ENCODE results near the gene GYS1.

GRCh38 chr19:48926909-48927308 is 66.2 kb downstream of the GYS1 start:
- TF ChIP-seq EZH2phosphoT487 (IDR thresholded peaks at IDR 0.05; ENCODE audit: unreplicated experiment), result no peak
- TF ChIP-seq, protein P1, sequence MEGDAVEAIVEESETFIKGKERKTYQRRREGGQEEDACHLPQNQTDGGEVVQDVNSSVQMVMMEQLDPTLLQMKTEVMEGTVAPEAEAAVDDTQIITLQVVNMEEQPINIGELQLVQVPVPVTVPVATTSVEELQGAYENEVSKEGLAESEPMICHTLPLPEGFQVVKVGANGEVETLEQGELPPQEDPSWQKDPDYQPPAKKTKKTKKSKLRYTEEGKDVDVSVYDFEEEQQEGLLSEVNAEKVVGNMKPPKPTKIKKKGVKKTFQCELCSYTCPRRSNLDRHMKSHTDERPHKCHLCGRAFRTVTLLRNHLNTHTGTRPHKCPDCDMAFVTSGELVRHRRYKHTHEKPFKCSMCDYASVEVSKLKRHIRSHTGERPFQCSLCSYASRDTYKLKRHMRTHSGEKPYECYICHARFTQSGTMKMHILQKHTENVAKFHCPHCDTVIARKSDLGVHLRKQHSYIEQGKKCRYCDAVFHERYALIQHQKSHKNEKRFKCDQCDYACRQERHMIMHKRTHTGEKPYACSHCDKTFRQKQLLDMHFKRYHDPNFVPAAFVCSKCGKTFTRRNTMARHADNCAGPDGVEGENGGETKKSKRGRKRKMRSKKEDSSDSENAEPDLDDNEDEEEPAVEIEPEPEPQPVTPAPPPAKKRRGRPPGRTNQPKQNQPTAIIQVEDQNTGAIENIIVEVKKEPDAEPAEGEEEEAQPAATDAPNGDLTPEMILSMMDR (conservative IDR thresholded peaks at IDR 0.05; ENCODE audit: low read depth in 2 of 2), result no peak
- no peak for TF ChIP-seq EZH2 (IDR thresholded peaks at IDR 0.05; ENCODE audit: low read depth, unreplicated experiment)
- TF ChIP-seq ZNF114 (CRISPR knock-in tag; IDR thresholded peaks at IDR 0.05), result no peak
- TF ChIP-seq CREB1 (CRISPR knock-in tag; IDR thresholded peaks at IDR 0.05; ENCODE audit: low read depth), result no peak
- TF ChIP-seq REST (IDR thresholded peaks at IDR 0.05; ENCODE audit: unreplicated experiment), result no peak
- TF ChIP-seq ETS1 (IDR thresholded peaks at IDR 0.05), result no peak
- no peak for TF ChIP-seq POLR2AphosphoS5 (IDR thresholded peaks at IDR 0.05; ENCODE audit: low read depth)
- no peak for TF ChIP-seq NANOG (IDR thresholded peaks at IDR 0.05; ENCODE audit: borderline replicate concordance)
- no peak for TF ChIP-seq JUNB (IDR thresholded peaks at IDR 0.05; ENCODE audit: unreplicated experiment)
- TF ChIP-seq, protein P2, sequence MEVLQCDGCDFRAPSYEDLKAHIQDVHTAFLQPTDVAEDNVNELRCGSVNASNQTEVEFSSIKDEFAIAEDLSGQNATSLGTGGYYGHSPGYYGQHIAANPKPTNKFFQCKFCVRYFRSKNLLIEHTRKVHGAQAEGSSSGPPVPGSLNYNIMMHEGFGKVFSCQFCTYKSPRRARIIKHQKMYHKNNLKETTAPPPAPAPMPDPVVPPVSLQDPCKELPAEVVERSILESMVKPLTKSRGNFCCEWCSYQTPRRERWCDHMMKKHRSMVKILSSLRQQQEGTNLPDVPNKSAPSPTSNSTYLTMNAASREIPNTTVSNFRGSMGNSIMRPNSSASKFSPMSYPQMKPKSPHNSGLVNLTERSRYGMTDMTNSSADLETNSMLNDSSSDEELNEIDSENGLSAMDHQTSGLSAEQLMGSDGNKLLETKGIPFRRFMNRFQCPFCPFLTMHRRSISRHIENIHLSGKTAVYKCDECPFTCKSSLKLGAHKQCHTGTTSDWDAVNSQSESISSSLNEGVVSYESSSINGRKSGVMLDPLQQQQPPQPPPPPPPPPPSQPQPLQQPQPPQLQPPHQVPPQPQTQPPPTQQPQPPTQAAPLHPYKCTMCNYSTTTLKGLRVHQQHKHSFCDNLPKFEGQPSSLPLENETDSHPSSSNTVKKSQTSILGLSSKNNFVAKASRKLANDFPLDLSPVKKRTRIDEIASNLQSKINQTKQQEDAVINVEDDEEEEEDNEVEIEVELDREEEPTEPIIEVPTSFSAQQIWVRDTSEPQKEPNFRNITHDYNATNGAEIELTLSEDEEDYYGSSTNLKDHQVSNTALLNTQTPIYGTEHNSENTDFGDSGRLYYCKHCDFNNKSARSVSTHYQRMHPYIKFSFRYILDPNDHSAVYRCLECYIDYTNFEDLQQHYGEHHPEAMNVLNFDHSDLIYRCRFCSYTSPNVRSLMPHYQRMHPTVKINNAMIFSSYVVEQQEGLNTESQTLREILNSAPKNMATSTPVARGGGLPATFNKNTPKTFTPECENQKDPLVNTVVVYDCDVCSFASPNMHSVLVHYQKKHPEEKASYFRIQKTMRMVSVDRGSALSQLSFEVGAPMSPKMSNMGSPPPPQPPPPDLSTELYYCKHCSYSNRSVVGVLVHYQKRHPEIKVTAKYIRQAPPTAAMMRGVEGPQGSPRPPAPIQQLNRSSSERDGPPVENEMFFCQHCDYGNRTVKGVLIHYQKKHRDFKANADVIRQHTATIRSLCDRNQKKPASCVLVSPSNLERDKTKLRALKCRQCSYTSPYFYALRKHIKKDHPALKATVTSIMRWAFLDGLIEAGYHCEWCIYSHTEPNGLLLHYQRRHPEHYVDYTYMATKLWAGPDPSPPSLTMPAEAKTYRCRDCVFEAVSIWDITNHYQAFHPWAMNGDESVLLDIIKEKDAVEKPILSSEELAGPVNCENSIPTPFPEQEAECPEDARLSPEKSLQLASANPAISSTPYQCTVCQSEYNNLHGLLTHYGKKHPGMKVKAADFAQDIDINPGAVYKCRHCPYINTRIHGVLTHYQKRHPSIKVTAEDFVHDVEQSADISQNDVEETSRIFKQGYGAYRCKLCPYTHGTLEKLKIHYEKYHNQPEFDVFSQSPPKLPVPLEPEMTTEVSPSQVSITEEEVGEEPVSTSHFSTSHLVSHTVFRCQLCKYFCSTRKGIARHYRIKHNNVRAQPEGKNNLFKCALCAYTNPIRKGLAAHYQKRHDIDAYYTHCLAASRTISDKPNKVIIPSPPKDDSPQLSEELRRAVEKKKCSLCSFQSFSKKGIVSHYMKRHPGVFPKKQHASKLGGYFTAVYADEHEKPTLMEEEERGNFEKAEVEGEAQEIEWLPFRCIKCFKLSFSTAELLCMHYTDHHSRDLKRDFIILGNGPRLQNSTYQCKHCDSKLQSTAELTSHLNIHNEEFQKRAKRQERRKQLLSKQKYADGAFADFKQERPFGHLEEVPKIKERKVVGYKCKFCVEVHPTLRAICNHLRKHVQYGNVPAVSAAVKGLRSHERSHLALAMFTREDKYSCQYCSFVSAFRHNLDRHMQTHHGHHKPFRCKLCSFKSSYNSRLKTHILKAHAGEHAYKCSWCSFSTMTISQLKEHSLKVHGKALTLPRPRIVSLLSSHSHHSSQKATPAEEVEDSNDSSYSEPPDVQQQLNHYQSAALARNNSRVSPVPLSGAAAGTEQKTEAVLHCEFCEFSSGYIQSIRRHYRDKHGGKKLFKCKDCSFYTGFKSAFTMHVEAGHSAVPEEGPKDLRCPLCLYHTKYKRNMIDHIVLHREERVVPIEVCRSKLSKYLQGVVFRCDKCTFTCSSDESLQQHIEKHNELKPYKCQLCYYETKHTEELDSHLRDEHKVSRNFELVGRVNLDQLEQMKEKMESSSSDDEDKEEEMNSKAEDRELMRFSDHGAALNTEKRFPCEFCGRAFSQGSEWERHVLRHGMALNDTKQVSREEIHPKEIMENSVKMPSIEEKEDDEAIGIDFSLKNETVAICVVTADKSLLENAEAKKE (CRISPR knock-in tag; IDR thresholded peaks at IDR 0.05), result no peak
